Measurements from ENCODE around the gene FDX2. TPM values are rescaled to one million over a fixed set of nuclear protein-coding genes. Genes with fewer than 3 reads are reported as not detected.

FDX2 gene
- total and polyA plus RNA-seq, 2 of the 13 experiments (the other 11 are each of a cell fraction or from before 2014, with no cell fraction given), result 21.0 to 24.7 TPM

- TF ChIP-seq HDAC2 (CRISPR knock-in tag; IDR thresholded peaks at IDR 0.05), result peak; percentile 66; the same call in 1 of the 2 replicates
- 0 out of 2 replicates have a peak, but pooled peaks have one; percentile 19 for TF ChIP-seq RARA (CRISPR knock-in tag; IDR thresholded peaks at IDR 0.05)
- no peak for TF ChIP-seq ZZZ3 (CRISPR knock-in tag; IDR thresholded peaks at IDR 0.05; ENCODE audit: borderline replicate concordance)
- TF ChIP-seq RBM39 (IDR thresholded peaks at IDR 0.05; ENCODE audit: low read depth, low read length, poor library complexity, severe bottlenecking), result peak; percentile 21
- TF ChIP-seq ZNF597 (CRISPR knock-in tag; IDR thresholded peaks at IDR 0.05), result no peak
- TF ChIP-seq ASH2L (IDR thresholded peaks at IDR 0.05; ENCODE audit: insufficient read length, low read depth, low read length), result no peak
- peak; percentile 44 for TF ChIP-seq MAX (IDR thresholded peaks at IDR 0.05)
- TF ChIP-seq SMC3 (IDR thresholded peaks at IDR 0.05; ENCODE audit: low read length), result peak; percentile 35; the same call in 1 of the 2 replicates
- TF ChIP-seq PITX1 (CRISPR knock-in tag; IDR thresholded peaks at IDR 0.05), result 0 out of 2 replicates have a peak, but pooled peaks have one; percentile 50
- TF ChIP-seq NFRKB (IDR thresholded peaks at IDR 0.05), result no peak
- TF ChIP-seq ZNF605 (CRISPR knock-in tag; IDR thresholded peaks at IDR 0.05), result peak; percentile 61; the same call in 1 of the 2 replicates
- TF ChIP-seq SP2 (CRISPR knock-in tag; IDR thresholded peaks at IDR 0.05), result no peak; the same call in 1 of the 2 replicates
- TF ChIP-seq ZSCAN21 (CRISPR knock-in tag; IDR thresholded peaks at IDR 0.05; ENCODE audit: borderline replicate concordance), result peak; percentile 32; the same call in 1 of the 2 replicates
- no peak for TF ChIP-seq KIAA2018 (CRISPR knock-in tag; IDR thresholded peaks at IDR 0.05; ENCODE audit: borderline replicate concordance)
- TF ChIP-seq HIVEP1 (CRISPR knock-in tag; IDR thresholded peaks at IDR 0.05), result no peak
- peak; percentile 60; the same call in 1 of the 2 replicates for TF ChIP-seq ZNF614 (CRISPR knock-in tag; IDR thresholded peaks at IDR 0.05; ENCODE audit: borderline replicate concordance)
- TF ChIP-seq ZNF703 (CRISPR knock-in tag; IDR thresholded peaks at IDR 0.05; ENCODE audit: borderline replicate concordance), result no peak; the same call in 1 of the 2 replicates
- no peak for TF ChIP-seq NR2F6 (IDR thresholded peaks at IDR 0.05)
- TF ChIP-seq NR2F6 (CRISPR knock-in tag; IDR thresholded peaks at IDR 0.05), result 0 out of 2 replicates have a peak, but pooled peaks have one; percentile 28
Observed at GRCh38 chr19:10269333-10270179, 46.3 kb downstream of the FDX2 start (continued).
